Erythroblast (primary cell): ENCODE measurements around the gene DAZL.

ENCODE experiments used
- GATA1 ChIP-seq: IDR thresholded peaks from 2 replicates; pipeline ENCODE4 v1.6.1; 2011; ENCODE audit warnings: low read depth, mild to moderate bottlenecking, control low read depth, low read length, moderate library complexity
- POLR2A ChIP-seq: IDR thresholded peaks from 2 replicates; pipeline ENCODE4 v1.6.1; 2011; ENCODE audit warnings: mild to moderate bottlenecking, low read length

GRCh38 chr3:16633948-16634347 is 28.7 kb upstream of the DAZL start:
- TF ChIP-seq POLR2A (no peak), GATA1 (no peak)
